ENCODE data around the gene ZNF205. TPM values are rescaled to one million over a fixed set of nuclear protein-coding genes. Genes with fewer than 3 reads are reported as not detected.
A peak's percentile ranks its signal among the peaks of the same experiment; 100 is the strongest.

Gene ZNF205
- total and polyA plus RNA-seq, 9 of the 15 experiments (the other 6 are each of a cell fraction or from before 2014, with no cell fraction given), result 2.4 to 11.8 (median 5.1) TPM; not detected in 2

- POLR2A ChIA-PET, result interaction anchor here (0.6 to 1.0 kb wide), 3 partner anchors 14 to 48 kb away, joined by 4 read pairs; partner anchors contain the start of gene ZNF213
- BruUV-seq (replicated peaks), result TSS peak; percentile 95
- peak; percentile 89 for FAIRE-seq
- in situ Hi-C loops (cut with MboI), result no loop called here
- Histone ChIP-seq H3K4me2 (ENCODE audit: insufficient read depth, low read length) (peak overlapping the region; percentile 68), H3K36me3 (ENCODE audit: control insufficient read depth, insufficient read depth, low read length) (no peaks in the 10 kb centered on the region), H3K9me1 (ENCODE audit: control insufficient read depth, insufficient read depth, low read length) (no peaks in the 10 kb centered on the region), H3K79me2 (ENCODE audit: control insufficient read depth, insufficient read depth, low read length) (no peaks in the 10 kb centered on the region), H3K27me3 (ENCODE audit: control insufficient read depth in 2 of 2, insufficient read depth in 2 of 2, low read length in 2 of 2) (no peaks in the 10 kb centered on the region; a peak in 1 of 5 replicates), H2AFZ (ENCODE audit: low read depth, low read length) (peak overlapping the region; percentile 86), H3K4me3 (no peak overlapping the region), H3K27ac (ENCODE audit: extremely low read depth, low read depth, low read length) (peak overlapping the region; percentile 80), H3K4me1 (replicated peaks in 1 of 2; ENCODE audit: control insufficient read depth in 2 of 2, insufficient read depth in 2 of 2, low read length in 2 of 2) (peaks cover 20 to 30% of the 10 kb centered on the region in 2 experiments), H3K9ac (ENCODE audit: insufficient read depth in 1 of 2, low read depth in 2 of 2, low read length in 2 of 2) (peak overlapping the region; percentile 48 to 76), H4K20me1 (replicated peaks; ENCODE audit: control insufficient read depth, insufficient read depth, low read length) (no peaks in the 10 kb centered on the region), H3K9me3 (replicated peaks; ENCODE audit: control insufficient read depth, insufficient read depth, low read depth, low read length) (no peaks in the 10 kb centered on the region)
- 34% methylated on average over 25 of the region's 29 CpGs for WGBS (ENCODE audit: insufficient coverage, low coverage, missing lambda C conversion rate)
- ATAC-seq, result peak; percentile 59
- CTCF ChIA-PET (ENCODE audit: low intra/inter-chr PET ratio), result interaction anchor here (0.8 to 1.1 kb wide), 2 partner anchors 29 to 1182 kb away, joined by 4 to 5 read pairs; no protein-coding TSS in a partner anchor
- intact Hi-C loops (cut with micrococcal nuclease), result loop anchor here (5.0 kb wide), 1 partner anchor 44 kb away; no protein-coding TSS in a partner anchor
- peak; percentile 44 to 85 (median 60) for DNase-seq (ENCODE audit: extremely low read depth in 1 of 4, low spot score in 3 of 4)
- TF ChIP-seq SMARCE1 (IDR thresholded peaks at IDR 0.05) (peak; percentile 66; the same call in 1 of the 2 replicates), MNT (conservative IDR thresholded peaks at IDR 0.05) (no peak; a peak in 1 of 4 replicates), RCOR1 (IDR thresholded peaks at IDR 0.05; ENCODE audit: borderline replicate concordance in 1 of 2, low read depth in 2 of 2, low read length in 2 of 2) (peak in 1 of 2 experiments; percentile 27; a peak in 1 of 4 replicates), GABPA (tag; conservative IDR thresholded peaks at IDR 0.05; ENCODE audit: low read depth) (no peak), TRIM24 (IDR thresholded peaks at IDR 0.05) (no peak), POLR2G (IDR thresholded peaks at IDR 0.05; ENCODE audit: low read depth, low read length) (0 out of 2 replicates have a peak, but pooled peaks have one; percentile 23), BRD4 (IDR thresholded peaks at IDR 0.05) (no peak), CXXC5 (CRISPR knock-in tag; IDR thresholded peaks at IDR 0.05) (peak; percentile 27; the same call in 1 of the 2 replicates), YBX1 (IDR thresholded peaks at IDR 0.05) (no peak), THAP12 (CRISPR knock-in tag; IDR thresholded peaks at IDR 0.05) (no peak), SETDB1 (IDR thresholded peaks at IDR 0.05; ENCODE audit: low read length) (no peak), POLR2AphosphoS5 (IDR thresholded peaks at IDR 0.05; ENCODE audit: control insufficient read depth, insufficient read depth, low read depth, low read length) (no peak), SAFB (IDR thresholded peaks at IDR 0.05; ENCODE audit: borderline replicate concordance, low read depth, low read length) (no peak)
- TF ChIP-seq, protein P1, sequence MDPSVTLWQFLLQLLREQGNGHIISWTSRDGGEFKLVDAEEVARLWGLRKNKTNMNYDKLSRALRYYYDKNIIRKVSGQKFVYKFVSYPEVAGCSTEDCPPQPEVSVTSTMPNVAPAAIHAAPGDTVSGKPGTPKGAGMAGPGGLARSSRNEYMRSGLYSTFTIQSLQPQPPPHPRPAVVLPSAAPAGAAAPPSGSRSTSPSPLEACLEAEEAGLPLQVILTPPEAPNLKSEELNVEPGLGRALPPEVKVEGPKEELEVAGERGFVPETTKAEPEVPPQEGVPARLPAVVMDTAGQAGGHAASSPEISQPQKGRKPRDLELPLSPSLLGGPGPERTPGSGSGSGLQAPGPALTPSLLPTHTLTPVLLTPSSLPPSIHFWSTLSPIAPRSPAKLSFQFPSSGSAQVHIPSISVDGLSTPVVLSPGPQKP (CRISPR knock-in tag; IDR thresholded peaks at IDR 0.05), result no peak
- TF ChIP-seq, protein P2, sequence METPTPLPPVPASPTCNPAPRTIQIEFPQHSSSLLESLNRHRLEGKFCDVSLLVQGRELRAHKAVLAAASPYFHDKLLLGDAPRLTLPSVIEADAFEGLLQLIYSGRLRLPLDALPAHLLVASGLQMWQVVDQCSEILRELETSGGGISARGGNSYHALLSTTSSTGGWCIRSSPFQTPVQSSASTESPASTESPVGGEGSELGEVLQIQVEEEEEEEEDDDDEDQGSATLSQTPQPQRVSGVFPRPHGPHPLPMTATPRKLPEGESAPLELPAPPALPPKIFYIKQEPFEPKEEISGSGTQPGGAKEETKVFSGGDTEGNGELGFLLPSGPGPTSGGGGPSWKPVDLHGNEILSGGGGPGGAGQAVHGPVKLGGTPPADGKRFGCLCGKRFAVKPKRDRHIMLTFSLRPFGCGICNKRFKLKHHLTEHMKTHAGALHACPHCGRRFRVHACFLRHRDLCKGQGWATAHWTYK (CRISPR knock-in tag; IDR thresholded peaks at IDR 0.05), result no peak
These were observed 11.2 kb upstream of the ZNF205 start for GRCh38 chr16:3101018-3101840.
